Loucy (cell line): Measurements from ENCODE around the gene ESPL1.

Experiments used
- CTCF ChIP-seq: fragments of 200-600 bp; sonication (generic); conservative IDR thresholded peaks from 2 replicates; pipeline ENCODE4 v1.5.1; 2014; ENCODE audit warnings: mild to moderate bottlenecking, antibody characterized with exemption, low read length
- EZH2phosphoT487 ChIP-seq: fragments of 200-600 bp; IDR thresholded peaks from 2 replicates; pipeline ENCODE4 v1.6.1; 2018; ENCODE audit warnings: antibody characterized with exemption, mild to moderate bottlenecking, moderate library complexity, borderline replicate concordance

DNA sequence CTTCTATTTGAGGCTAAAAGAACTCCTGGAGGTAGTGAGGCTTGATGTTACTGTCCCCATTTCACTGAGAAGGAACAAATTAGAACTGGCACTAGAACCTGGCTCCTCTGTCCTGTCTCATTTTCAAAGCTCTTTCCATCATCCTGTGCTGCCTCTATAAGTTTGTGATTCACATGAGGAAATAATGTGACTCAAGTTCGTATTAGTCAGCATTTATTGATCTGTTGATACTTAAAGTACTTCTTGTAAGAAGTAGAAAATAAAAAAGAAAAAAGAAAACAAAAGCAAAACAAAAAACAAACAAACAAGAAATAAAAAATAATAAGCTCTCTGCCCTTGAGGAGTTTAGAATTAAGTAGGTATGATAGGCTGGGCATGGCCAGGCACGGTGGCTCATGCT, 2.3 kb upstream of the ESPL1 start:
- TF ChIP-seq CTCF (no peak), EZH2phosphoT487 (no peak)
